H9 (cell line): ENCODE results near the gene JMJD1C. TPM values are rescaled to one million over a fixed set of nuclear protein-coding genes. Genes with fewer than 3 reads are reported as not detected.

Experiments used
- DNase-seq: peaks from one replicate; pipeline ENCODE4 v3.0.0-alpha.2; 2017
- H2AFZ ChIP-seq: one replicate; pipeline ENCODE4 v1.6.1; 2013; ENCODE audit warnings: mild to moderate bottlenecking, low read length, control low read depth, moderate library complexity
- H2AK5ac ChIP-seq: 2 replicates; pipeline ENCODE4 v1.6.1; 2013; ENCODE audit warnings: low read length, control low read depth, mixed read lengths; ENCODE audit not compliant: insufficient read length
- H2BK120ac ChIP-seq: one replicate; pipeline ENCODE4 v1.6.1; 2013; ENCODE audit warnings: low read depth, mild to moderate bottlenecking, low read length, control low read depth, inconsistent platforms; ENCODE audit not compliant: poor library complexity, severe bottlenecking
- H2BK12ac ChIP-seq: 2 replicates; pipeline ENCODE4 v1.6.1; 2013; ENCODE audit warnings: low read length, control low read depth, mixed read lengths, low read depth; ENCODE audit not compliant: insufficient read length
- H2BK15ac ChIP-seq: 2 replicates; pipeline ENCODE4 v1.6.1; 2013; ENCODE audit warnings: low read depth, low read length, control low read depth
- H2BK20ac ChIP-seq: one replicate; pipeline ENCODE4 v1.6.1; 2013; ENCODE audit warnings: low read depth, mild to moderate bottlenecking, low read length, control low read depth, inconsistent platforms; ENCODE audit not compliant: poor library complexity, severe bottlenecking
- H2BK5ac ChIP-seq: 2 replicates; pipeline ENCODE4 v1.6.1; 2013; ENCODE audit warnings: low read length, control low read depth, mixed read lengths; ENCODE audit not compliant: insufficient read length
- H3K14ac ChIP-seq: 2 replicates; pipeline ENCODE4 v1.6.1; 2013; ENCODE audit warnings: low read length, control low read depth; ENCODE audit not compliant: insufficient read depth
- H3K18ac ChIP-seq: 2 replicates; pipeline ENCODE4 v1.6.1; 2013; ENCODE audit warnings: low read depth, mild to moderate bottlenecking, mixed read lengths, low read length, control low read depth; ENCODE audit not compliant: insufficient read length
- H3K23ac ChIP-seq: 2 replicates; pipeline ENCODE4 v1.6.1; 2013; ENCODE audit warnings: low read length, control low read depth, mixed read lengths, low read depth; ENCODE audit not compliant: insufficient read length
- H3K23me2 ChIP-seq: 2 replicates; pipeline ENCODE4 v1.6.1; 2013; ENCODE audit warnings: low read depth, mild to moderate bottlenecking, mixed read lengths, low read length, control low read depth; ENCODE audit not compliant: insufficient read length, poor library complexity, severe bottlenecking
- H3K27ac ChIP-seq: 2 replicates; pipeline ENCODE4 v1.5.1; 2013; ENCODE audit warnings: low read length, control low read depth, mixed read lengths, low read depth; ENCODE audit not compliant: insufficient read length
- H3K27me3 ChIP-seq: 2 replicates; pipeline ENCODE4 v1.6.1; 2013; ENCODE audit warnings: low read length, control low read depth, inconsistent platforms; ENCODE audit not compliant: insufficient read depth
- H3K4ac ChIP-seq: 2 replicates; pipeline ENCODE4 v1.6.1; 2013; ENCODE audit warnings: low read depth, mild to moderate bottlenecking, control low read depth, inconsistent platforms, low read length, moderate library complexity
- H3K4me1 ChIP-seq: 2 replicates; pipeline ENCODE4 v1.6.1; 2013; ENCODE audit warnings: low read length, control low read depth, inconsistent platforms; ENCODE audit not compliant: insufficient read depth
- H3K4me2 ChIP-seq: 2 replicates; pipeline ENCODE4 v1.6.1; 2013; ENCODE audit warnings: low read length, control low read depth, mixed read lengths; ENCODE audit not compliant: insufficient read length, insufficient read depth
- H3K56ac ChIP-seq: 2 replicates; pipeline ENCODE4 v1.6.1; 2013; ENCODE audit warnings: low read depth, mild to moderate bottlenecking, mixed read lengths, low read length, control low read depth; ENCODE audit not compliant: insufficient read length
- H3K79me1 ChIP-seq: 2 replicates; pipeline ENCODE4 v1.6.1; 2013; ENCODE audit warnings: low read depth, mild to moderate bottlenecking, moderate library complexity, low read length, control low read depth, inconsistent platforms; ENCODE audit not compliant: insufficient read depth, poor library complexity, severe bottlenecking
- H3K79me2 ChIP-seq: 2 replicates; pipeline ENCODE4 v1.6.1; 2013; ENCODE audit warnings: low read length, control low read depth, inconsistent platforms; ENCODE audit not compliant: insufficient read depth
- H3K9ac ChIP-seq: 2 replicates; pipeline ENCODE4 v1.6.1; 2013; ENCODE audit warnings: low read length, control low read depth, mixed read lengths; ENCODE audit not compliant: insufficient read length; ENCODE audit errors: extremely low read depth
- H3K9me3 ChIP-seq: one replicate; pipeline ENCODE4 v1.6.1; 2013; ENCODE audit warnings: low read depth, low read length, inconsistent platforms; ENCODE audit not compliant: control insufficient read depth
- H3T11ph ChIP-seq: one replicate; pipeline ENCODE4 v1.6.1; 2013; ENCODE audit warnings: mild to moderate bottlenecking, low read length, control low read depth, inconsistent platforms
- H4K20me1 ChIP-seq: one replicate; pipeline ENCODE4 v1.6.1; 2013; ENCODE audit not compliant: control insufficient read depth, insufficient read length, insufficient read depth
- H4K5ac ChIP-seq: 2 replicates; pipeline ENCODE4 v1.6.1; 2013; ENCODE audit warnings: low read depth, mild to moderate bottlenecking, mixed read lengths, low read length, control low read depth; ENCODE audit not compliant: insufficient read length
- H4K8ac ChIP-seq: replicated peaks from 2 replicates; pipeline ENCODE4 v1.6.1; 2013; ENCODE audit warnings: low read length, control low read depth, mixed read lengths, low read depth; ENCODE audit not compliant: insufficient read length
- H4K91ac ChIP-seq: 2 replicates; pipeline ENCODE4 v1.6.1; 2013; ENCODE audit warnings: low read depth, mild to moderate bottlenecking, moderate library complexity, mixed read lengths, low read length, control low read depth; ENCODE audit not compliant: insufficient read length
- H3K27ac Mint-ChIP-seq, 3 experiments: 2 replicates in 2 of 3; 3 replicates in 1 of 3; pipeline ENCODE4 v1.8.0; 2020 to 2021; ENCODE audit warnings: mixed read lengths in 3 of 3, mild to moderate bottlenecking in 1 of 3, moderate library complexity in 1 of 3
- H3K27me3 Mint-ChIP-seq: 2 replicates; pipeline ENCODE4 v1.8.0; 2021; ENCODE audit warnings: low read depth, mild to moderate bottlenecking, moderate library complexity, mixed read lengths
- H3K36me3 Mint-ChIP-seq, 3 experiments: 2 replicates in 2 of 3; 3 replicates in 1 of 3; pipeline ENCODE4 v1.8.0; 2020 to 2021; ENCODE audit warnings: low read depth in 3 of 3, mixed read lengths in 3 of 3; ENCODE audit not compliant: insufficient read depth in 1 of 3
- H3K4me1 Mint-ChIP-seq, 2 experiments: 2 replicates each; pipeline ENCODE4 v1.8.0; 2020; ENCODE audit warnings: mixed read lengths in 2 of 2
- H3K4me3 Mint-ChIP-seq, 2 experiments: 2 replicates in 1 of 2; 3 replicates in 1 of 2; pipeline ENCODE4 v1.8.0; 2020 to 2021; ENCODE audit warnings: mild to moderate bottlenecking in 2 of 2, mixed read lengths in 2 of 2, moderate library complexity in 1 of 2
- H3K9me3 Mint-ChIP-seq, 2 experiments: 2 replicates in 1 of 2; 3 replicates in 1 of 2; pipeline ENCODE4 v1.8.0; 2020; ENCODE audit warnings: mild to moderate bottlenecking in 2 of 2, mixed read lengths in 2 of 2, moderate library complexity in 1 of 2
- CTCF ChIP-seq: fragments of 200-600 bp; sonication (generic); conservative IDR thresholded peaks from 3 replicates; pipeline ENCODE4 v1.8.0; 2021; ENCODE audit warnings: antibody characterized with exemption, mild to moderate bottlenecking
- WGBS: extraction: QIAGEN DNeasy Blood & Tissue Kit; methylation state at CpG from one replicate; pipeline ENCODE4 v1.1.7; 2013; ENCODE audit warnings: missing lambda C conversion rate, low lambda C conversion rate, mixed read lengths; ENCODE audit not compliant: insufficient read length; ENCODE audit errors: extremely low coverage; 5-methylcytosine and 5-hydroxymethylcytosine counted together
- total RNA-seq: library from RNA; stranded (reverse); gene quantifications from 2 replicates; pipeline ENCODE4 v1.2.1, GENCODE V29; 2021

Gene JMJD1C
- total RNA-seq, 1 experiment from 2014 or later: 200 TPM

GRCh38 chr10:63384675-63385074 lies 81.1 kb downstream of the JMJD1C start:
- Histone ChIP-seq H3K9ac (no peak overlapping the region), H3K23ac (no peak overlapping the region), H3K18ac (no peak overlapping the region), H3K9me3 (no peaks in the 10 kb centered on the region), H3K56ac (no peak overlapping the region), H2BK5ac (no peak overlapping the region), H2BK20ac (no peak overlapping the region), H4K8ac (no peak overlapping the region), H3K27me3 (no peaks in the 10 kb centered on the region), H3K14ac (no peak overlapping the region), H3T11ph (no peak overlapping the region), H2AK5ac (no peak overlapping the region), H4K91ac (no peak overlapping the region), H2BK12ac (no peak overlapping the region), H3K79me1 (peaks cover 3% of the 10 kb centered on the region), H3K4ac (no peak overlapping the region), H4K5ac (no peak overlapping the region), H2BK15ac (no peak overlapping the region), H3K4me1 (no peaks in the 10 kb centered on the region), H2AFZ (no peak overlapping the region), H4K20me1 (no peaks in the 10 kb centered on the region), H3K79me2 (peaks cover 12% of the 10 kb centered on the region; the same call in 1 of the 2 replicates), H3K4me2 (no peak overlapping the region), H3K27ac (no peak overlapping the region), H3K23me2 (no peaks in the 10 kb centered on the region), H2BK120ac (no peak overlapping the region)
- H3K4me3 Mint-ChIP-seq: no peak overlapping the region
- no peaks in the 10 kb centered on the region for H3K9me3 Mint-ChIP-seq
- no peak for TF ChIP-seq CTCF
- H3K27ac Mint-ChIP-seq: no peak overlapping the region
- H3K36me3 Mint-ChIP-seq: peaks cover 3 to 6% (median 6%) of the 10 kb centered on the region in 3 experiments; a peak in 5 of 7 replicates
- no peak for DNase-seq
- WGBS: no CpG with 5 or more reads among the region's 2 CpGs
- no peaks in the 10 kb centered on the region for H3K27me3 Mint-ChIP-seq
- H3K4me1 Mint-ChIP-seq: peaks cover 12 to 16% of the 10 kb centered on the region in 2 experiments
